ENCODE data around the gene PLXNC1.

DNA sequence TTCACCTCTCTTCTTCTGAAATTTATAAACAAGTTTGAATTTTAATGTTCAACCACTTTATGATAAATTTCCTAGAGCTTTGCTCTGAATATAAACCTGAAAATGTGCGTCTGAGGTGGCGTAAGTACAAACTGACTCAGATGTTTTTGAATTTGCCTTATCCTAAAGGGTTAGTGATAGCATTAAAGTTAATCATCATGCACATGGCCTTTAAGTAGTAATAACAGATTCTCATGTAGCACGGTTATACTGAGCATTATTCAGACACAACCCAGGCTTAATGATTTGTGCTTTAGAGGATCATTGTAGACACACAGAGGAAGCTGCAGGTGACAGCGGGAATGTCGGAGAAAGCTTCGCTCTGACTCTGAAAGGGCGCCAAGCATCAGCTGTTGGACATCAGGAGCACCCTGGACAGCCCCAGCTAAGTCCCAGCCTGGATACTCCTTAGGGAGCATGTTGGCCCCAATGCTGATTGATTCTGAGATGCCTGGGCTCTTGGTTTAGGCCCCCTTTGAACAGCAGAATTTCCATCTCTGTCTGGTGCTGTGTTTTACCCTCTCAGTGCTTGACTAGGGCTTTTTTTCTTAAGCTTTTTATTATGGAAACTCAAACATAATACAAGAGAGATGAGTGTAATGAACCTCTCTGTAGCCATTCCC, 91.1 kb downstream of the PLXNC1 start:
- TF ChIP-seq, protein P1, sequence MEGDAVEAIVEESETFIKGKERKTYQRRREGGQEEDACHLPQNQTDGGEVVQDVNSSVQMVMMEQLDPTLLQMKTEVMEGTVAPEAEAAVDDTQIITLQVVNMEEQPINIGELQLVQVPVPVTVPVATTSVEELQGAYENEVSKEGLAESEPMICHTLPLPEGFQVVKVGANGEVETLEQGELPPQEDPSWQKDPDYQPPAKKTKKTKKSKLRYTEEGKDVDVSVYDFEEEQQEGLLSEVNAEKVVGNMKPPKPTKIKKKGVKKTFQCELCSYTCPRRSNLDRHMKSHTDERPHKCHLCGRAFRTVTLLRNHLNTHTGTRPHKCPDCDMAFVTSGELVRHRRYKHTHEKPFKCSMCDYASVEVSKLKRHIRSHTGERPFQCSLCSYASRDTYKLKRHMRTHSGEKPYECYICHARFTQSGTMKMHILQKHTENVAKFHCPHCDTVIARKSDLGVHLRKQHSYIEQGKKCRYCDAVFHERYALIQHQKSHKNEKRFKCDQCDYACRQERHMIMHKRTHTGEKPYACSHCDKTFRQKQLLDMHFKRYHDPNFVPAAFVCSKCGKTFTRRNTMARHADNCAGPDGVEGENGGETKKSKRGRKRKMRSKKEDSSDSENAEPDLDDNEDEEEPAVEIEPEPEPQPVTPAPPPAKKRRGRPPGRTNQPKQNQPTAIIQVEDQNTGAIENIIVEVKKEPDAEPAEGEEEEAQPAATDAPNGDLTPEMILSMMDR (IDR thresholded peaks at IDR 0.05), result no peak
- TF ChIP-seq POLR2AphosphoS5 (IDR thresholded peaks at IDR 0.05) (no peak), POLR2A (IDR thresholded peaks at IDR 0.05) (no peak)
